NB4 (cell line): ENCODE results near the gene SMIM11.

Experiments used
- DNase-seq: peaks from one replicate; pipeline ENCODE4 v3.0.0; 2010; ENCODE audit warnings: low read depth
- H3K4me3 ChIP-seq: one replicate; pipeline ENCODE4 v1.5.1; 2011; ENCODE audit warnings: mild to moderate bottlenecking, low read depth, low read length, moderate library complexity
- CTCF ChIP-seq: IDR thresholded peaks from one replicate; pipeline ENCODE4 v1.5.1; 2012; ENCODE audit warnings: low read depth, low read length
- MYC ChIP-seq: IDR thresholded peaks from 2 replicates; pipeline ENCODE4 v1.6.1; 2011; ENCODE audit warnings: low read depth, low read length
- POLR2A ChIP-seq: IDR thresholded peaks from 2 replicates; pipeline ENCODE4 v1.6.1; 2011; ENCODE audit warnings: mild to moderate bottlenecking; ENCODE audit not compliant: insufficient read length; ENCODE audit errors: extremely low read depth
- TF ChIP-seq, protein P1 (sequence below): IDR thresholded peaks from 2 replicates; pipeline ENCODE4 v1.6.1; 2011; ENCODE audit warnings: low read depth, low read length

SMIM11 gene

DNA sequence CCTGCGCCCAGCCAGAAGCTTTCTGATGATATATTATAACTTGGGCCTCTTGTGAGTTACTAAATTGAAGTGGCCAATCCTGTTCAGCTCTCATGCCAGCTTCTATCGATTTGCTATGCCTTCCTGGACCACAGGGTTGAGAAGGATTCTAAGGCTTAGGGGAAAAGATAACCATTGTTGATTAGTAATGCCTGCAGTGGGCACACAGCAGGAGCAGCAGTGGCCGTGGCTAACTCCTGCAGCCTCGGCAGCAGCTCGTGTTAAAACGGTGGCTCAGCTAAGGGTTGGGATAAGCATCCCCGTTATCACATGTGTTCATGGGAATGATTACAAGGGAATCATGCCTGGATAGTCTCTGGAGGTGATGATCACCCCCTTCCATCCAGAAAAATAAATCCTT, 32.0 kb upstream of the SMIM11 start:
- no peak overlapping the region for H3K4me3 ChIP-seq
- TF ChIP-seq CTCF, result no peak
- TF ChIP-seq, protein P1, sequence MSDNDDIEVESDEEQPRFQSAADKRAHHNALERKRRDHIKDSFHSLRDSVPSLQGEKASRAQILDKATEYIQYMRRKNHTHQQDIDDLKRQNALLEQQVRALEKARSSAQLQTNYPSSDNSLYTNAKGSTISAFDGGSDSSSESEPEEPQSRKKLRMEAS, result no peak
- DNase-seq, result no peak

GRCh38 chr21:34343838-34344381, 31.4 kb upstream of the SMIM11 start:
- DNase-seq, result no peak
- no peak for TF ChIP-seq MYC
- no peak for TF ChIP-seq CTCF
- TF ChIP-seq POLR2A, result no peak
- TF ChIP-seq, protein P1, result no peak
- H3K4me3 ChIP-seq, result no peak overlapping the region

DNA sequence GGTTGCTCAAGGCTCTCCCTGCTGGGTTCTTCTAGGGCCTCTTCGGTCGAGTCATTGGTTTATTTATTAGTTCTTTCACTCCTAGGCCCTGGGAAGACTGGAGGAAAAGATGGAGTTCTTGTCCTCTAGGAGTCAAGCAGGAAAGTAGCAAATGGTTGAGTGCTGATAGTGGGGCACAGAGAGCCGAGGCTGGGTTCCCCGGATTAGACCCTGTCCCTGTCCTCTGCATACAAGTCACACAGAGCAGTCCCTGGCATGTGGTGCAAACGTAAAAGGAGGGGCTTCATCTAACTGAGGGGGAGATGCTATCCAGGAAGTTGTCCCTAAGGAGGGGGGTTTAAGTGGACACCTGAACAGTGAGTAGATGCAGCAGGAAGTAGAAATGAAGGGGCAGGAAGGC, 30.7 kb upstream of the SMIM11 start:
- no peak overlapping the region for H3K4me3 ChIP-seq
- DNase-seq, result no peak
- no peak for TF ChIP-seq MYC
- no peak for TF ChIP-seq POLR2A
- TF ChIP-seq CTCF, result no peak
- TF ChIP-seq, protein P1, result no peak

DNA sequence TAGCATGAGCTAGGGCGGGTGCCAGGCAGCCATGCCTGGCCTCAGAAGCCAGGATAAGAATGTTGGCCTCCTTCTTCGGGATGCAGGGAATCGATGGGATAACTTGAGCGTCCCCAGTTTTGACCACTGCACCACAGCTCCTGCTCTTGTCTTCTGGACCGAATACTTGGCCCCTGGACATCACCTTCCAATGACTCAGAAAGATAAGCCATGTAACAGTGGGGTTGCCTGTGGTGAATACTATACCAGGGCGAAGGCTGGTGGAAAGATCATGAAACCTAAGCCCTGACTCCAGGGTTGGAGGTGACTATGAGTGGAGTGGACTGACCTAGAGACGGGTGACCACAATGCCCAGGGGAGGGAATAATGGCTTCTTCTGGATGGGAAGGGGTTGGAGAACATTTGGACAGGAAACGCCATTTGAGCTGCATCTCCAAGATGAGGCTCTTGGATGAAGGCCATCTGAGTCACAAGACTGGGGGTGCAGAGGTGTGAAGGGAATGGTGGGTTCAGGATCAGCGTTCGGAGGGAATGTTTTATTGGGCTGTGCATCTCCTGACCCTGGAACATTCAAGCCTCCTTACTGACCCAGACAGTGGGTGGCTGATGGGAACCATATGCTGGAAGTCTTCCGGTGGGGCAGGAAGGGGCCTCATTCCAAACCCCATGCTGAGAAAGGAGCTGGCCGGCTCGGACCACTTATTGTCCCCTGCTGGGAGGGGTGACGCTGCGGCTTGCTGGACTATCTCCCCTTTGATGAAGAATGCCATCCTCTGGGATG, 30.0 kb upstream of the SMIM11 start:
- H3K4me3 ChIP-seq, result no peak overlapping the region
- TF ChIP-seq, protein P1, result no peak
- TF ChIP-seq POLR2A (no peak), MYC (no peak), CTCF (no peak)
- DNase-seq, result no peak

GRCh38 chr21:34345892-34346291, 29.4 kb upstream of the SMIM11 start:
- no peak for TF ChIP-seq CTCF
- TF ChIP-seq, protein P1, result no peak
- no peak for TF ChIP-seq MYC
- TF ChIP-seq POLR2A, result no peak
- DNase-seq, result no peak

More at GRCh38 chr21:34345892-34346291, 29.4 kb upstream of the SMIM11 start:
- no peak overlapping the region for H3K4me3 ChIP-seq
